ENCODE data around the gene ISOC1.

The ISOC1 gene

DNA sequence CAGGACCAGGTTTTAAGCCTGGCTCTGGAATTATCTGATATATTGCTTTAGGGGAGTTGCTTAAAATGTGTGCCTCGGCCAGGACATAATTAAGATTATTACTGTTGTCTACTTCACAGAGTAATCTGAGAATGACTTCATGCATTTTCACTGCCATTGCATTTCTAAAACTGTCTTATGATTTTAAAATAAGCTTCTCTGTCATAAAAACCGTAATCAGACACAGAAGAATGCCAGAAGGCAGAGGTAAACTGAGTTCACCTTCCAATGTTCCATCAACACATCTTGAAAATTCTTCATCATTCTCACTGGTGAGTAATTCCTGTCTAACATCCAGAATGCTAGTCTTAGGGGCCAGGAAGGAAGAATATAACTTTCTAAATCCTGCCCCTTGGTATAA, 47.1 kb downstream of the ISOC1 start:
- TF ChIP-seq ESRRG (CRISPR knock-in tag; IDR thresholded peaks at IDR 0.05) (no peak), ZC3H10 (CRISPR knock-in tag; IDR thresholded peaks at IDR 0.05) (no peak), CSDC2 (CRISPR knock-in tag; IDR thresholded peaks at IDR 0.05) (no peak), ZNF565 (CRISPR knock-in tag; conservative IDR thresholded peaks at IDR 0.05; ENCODE audit: low read depth) (no peak), ZNF70 (CRISPR knock-in tag; IDR thresholded peaks at IDR 0.05) (no peak), ZNF8 (CRISPR knock-in tag; IDR thresholded peaks at IDR 0.05) (no peak), PPARA (CRISPR knock-in tag; IDR thresholded peaks at IDR 0.05; ENCODE audit: borderline replicate concordance) (no peak), ZFP30 (CRISPR knock-in tag; IDR thresholded peaks at IDR 0.05) (no peak), BACH2 (CRISPR knock-in tag; IDR thresholded peaks at IDR 0.05; ENCODE audit: borderline replicate concordance) (no peak), TOX (CRISPR knock-in tag; IDR thresholded peaks at IDR 0.05; ENCODE audit: borderline replicate concordance) (no peak), ZFP3 (CRISPR knock-in tag; IDR thresholded peaks at IDR 0.05) (no peak), SNAI2 (CRISPR knock-in tag; IDR thresholded peaks at IDR 0.05) (no peak)
- TF ChIP-seq, protein P1, sequence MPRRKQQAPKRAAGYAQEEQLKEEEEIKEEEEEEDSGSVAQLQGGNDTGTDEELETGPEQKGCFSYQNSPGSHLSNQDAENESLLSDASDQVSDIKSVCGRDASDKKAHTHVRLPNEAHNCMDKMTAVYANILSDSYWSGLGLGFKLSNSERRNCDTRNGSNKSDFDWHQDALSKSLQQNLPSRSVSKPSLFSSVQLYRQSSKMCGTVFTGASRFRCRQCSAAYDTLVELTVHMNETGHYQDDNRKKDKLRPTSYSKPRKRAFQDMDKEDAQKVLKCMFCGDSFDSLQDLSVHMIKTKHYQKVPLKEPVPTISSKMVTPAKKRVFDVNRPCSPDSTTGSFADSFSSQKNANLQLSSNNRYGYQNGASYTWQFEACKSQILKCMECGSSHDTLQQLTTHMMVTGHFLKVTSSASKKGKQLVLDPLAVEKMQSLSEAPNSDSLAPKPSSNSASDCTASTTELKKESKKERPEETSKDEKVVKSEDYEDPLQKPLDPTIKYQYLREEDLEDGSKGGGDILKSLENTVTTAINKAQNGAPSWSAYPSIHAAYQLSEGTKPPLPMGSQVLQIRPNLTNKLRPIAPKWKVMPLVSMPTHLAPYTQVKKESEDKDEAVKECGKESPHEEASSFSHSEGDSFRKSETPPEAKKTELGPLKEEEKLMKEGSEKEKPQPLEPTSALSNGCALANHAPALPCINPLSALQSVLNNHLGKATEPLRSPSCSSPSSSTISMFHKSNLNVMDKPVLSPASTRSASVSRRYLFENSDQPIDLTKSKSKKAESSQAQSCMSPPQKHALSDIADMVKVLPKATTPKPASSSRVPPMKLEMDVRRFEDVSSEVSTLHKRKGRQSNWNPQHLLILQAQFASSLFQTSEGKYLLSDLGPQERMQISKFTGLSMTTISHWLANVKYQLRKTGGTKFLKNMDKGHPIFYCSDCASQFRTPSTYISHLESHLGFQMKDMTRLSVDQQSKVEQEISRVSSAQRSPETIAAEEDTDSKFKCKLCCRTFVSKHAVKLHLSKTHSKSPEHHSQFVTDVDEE (CRISPR knock-in tag; IDR thresholded peaks at IDR 0.05) = no peak
- no peak for ATAC-seq

DNA sequence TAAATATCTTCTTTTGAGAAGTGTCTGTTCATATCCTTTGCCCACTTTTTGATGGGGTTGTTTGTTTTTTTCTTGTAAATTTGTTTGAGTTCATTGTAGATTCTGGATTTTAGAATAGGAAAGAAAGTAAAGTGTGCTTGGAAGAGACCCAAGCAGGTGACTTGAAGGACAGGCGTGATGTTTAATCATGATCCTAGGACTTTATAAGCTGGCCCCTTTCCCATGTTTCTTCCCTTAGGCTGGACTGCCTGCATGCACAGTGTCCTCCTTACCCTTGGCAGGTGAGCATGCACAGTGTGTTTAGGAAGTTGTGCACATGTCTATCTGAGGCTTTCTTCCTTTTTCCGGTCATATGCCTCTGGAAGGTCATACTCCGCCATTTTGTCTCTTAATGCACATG, 61.3 kb downstream of the ISOC1 start:
- no peak for ATAC-seq
- no peak for TF ChIP-seq ZC3H10 (CRISPR knock-in tag; IDR thresholded peaks at IDR 0.05)
- no peak for TF ChIP-seq GLIS3 (CRISPR knock-in tag; IDR thresholded peaks at IDR 0.05)
- no peak for TF ChIP-seq TCF4 (CRISPR knock-in tag; IDR thresholded peaks at IDR 0.05; ENCODE audit: borderline replicate concordance)

DNA sequence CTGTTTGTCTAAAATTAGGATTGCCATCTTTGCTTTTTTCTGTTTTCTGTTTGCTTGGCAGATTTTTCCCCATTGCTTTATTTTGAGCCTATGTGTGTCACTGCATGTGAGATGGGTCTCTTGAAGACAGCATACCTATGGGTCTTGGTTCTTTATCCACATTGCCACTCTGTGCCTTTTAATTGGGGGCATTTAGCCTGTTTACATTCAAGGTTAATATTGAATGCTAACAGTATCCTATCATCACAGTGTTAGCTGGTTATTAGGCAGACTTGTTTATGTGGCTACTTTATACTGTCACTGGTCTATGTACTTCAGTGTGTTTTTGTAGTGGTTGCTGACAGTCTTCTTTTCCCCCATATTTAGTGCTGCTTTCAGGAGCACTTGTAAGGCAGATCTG, 67.3 kb downstream of the ISOC1 start:
- no peak for TF ChIP-seq ZFP3 (CRISPR knock-in tag; IDR thresholded peaks at IDR 0.05)
- TF ChIP-seq ZC3H10 (CRISPR knock-in tag; IDR thresholded peaks at IDR 0.05) = no peak
- TF ChIP-seq BACH2 (CRISPR knock-in tag; IDR thresholded peaks at IDR 0.05; ENCODE audit: borderline replicate concordance) = no peak
- no peak for TF ChIP-seq TOX (CRISPR knock-in tag; IDR thresholded peaks at IDR 0.05; ENCODE audit: borderline replicate concordance)
- no peak for TF ChIP-seq ESRRG (CRISPR knock-in tag; IDR thresholded peaks at IDR 0.05)
- no peak for TF ChIP-seq ZNF565 (CRISPR knock-in tag; conservative IDR thresholded peaks at IDR 0.05; ENCODE audit: low read depth)
- TF ChIP-seq GLIS3 (CRISPR knock-in tag; IDR thresholded peaks at IDR 0.05) = no peak
- TF ChIP-seq, protein P2, sequence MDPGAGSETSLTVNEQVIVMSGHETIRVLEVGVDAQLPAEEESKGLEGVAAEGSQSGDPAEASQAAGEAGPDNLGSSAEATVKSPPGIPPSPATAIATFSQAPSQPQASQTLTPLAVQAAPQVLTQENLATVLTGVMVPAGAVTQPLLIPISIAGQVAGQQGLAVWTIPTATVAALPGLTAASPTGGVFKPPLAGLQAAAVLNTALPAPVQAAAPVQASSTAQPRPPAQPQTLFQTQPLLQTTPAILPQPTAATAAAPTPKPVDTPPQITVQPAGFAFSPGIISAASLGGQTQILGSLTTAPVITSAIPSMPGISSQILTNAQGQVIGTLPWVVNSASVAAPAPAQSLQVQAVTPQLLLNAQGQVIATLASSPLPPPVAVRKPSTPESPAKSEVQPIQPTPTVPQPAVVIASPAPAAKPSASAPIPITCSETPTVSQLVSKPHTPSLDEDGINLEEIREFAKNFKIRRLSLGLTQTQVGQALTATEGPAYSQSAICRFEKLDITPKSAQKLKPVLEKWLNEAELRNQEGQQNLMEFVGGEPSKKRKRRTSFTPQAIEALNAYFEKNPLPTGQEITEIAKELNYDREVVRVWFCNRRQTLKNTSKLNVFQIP (CRISPR knock-in tag; IDR thresholded peaks at IDR 0.05; ENCODE audit: borderline replicate concordance, low read depth) = no peak
- no peak for TF ChIP-seq ZNF8 (CRISPR knock-in tag; IDR thresholded peaks at IDR 0.05)
- TF ChIP-seq, protein P3, sequence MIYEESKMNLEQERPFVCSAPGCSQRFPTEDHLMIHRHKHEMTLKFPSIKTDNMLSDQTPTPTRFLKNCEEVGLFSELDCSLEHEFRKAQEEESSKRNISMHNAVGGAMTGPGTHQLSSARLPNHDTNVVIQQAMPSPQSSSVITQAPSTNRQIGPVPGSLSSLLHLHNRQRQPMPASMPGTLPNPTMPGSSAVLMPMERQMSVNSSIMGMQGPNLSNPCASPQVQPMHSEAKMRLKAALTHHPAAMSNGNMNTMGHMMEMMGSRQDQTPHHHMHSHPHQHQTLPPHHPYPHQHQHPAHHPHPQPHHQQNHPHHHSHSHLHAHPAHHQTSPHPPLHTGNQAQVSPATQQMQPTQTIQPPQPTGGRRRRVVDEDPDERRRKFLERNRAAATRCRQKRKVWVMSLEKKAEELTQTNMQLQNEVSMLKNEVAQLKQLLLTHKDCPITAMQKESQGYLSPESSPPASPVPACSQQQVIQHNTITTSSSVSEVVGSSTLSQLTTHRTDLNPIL (CRISPR knock-in tag; IDR thresholded peaks at IDR 0.05; ENCODE audit: low read depth) = no peak
- no peak for TF ChIP-seq ARNTL (CRISPR knock-in tag; IDR thresholded peaks at IDR 0.05; ENCODE audit: borderline replicate concordance, low read depth)
- no peak for TF ChIP-seq RARB (CRISPR knock-in tag; IDR thresholded peaks at IDR 0.05)
- no peak for TF ChIP-seq SNAI2 (CRISPR knock-in tag; IDR thresholded peaks at IDR 0.05)
- TF ChIP-seq, protein P4, sequence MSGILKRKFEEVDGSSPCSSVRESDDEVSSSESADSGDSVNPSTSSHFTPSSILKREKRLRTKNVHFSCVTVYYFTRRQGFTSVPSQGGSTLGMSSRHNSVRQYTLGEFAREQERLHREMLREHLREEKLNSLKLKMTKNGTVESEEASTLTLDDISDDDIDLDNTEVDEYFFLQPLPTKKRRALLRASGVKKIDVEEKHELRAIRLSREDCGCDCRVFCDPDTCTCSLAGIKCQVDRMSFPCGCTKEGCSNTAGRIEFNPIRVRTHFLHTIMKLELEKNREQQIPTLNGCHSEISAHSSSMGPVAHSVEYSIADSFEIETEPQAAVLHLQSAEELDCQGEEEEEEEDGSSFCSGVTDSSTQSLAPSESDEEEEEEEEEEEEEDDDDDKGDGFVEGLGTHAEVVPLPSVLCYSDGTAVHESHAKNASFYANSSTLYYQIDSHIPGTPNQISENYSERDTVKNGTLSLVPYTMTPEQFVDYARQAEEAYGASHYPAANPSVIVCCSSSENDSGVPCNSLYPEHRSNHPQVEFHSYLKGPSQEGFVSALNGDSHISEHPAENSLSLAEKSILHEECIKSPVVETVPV (CRISPR knock-in tag; IDR thresholded peaks at IDR 0.05) = no peak
- no peak for ATAC-seq
